SIG-M5 (cell line): ENCODE measurements around the gene ASPDH.

Experiments
- DNase-seq: peaks from one replicate; lab custom pipeline; 2025; lab: John Stamatoyannopoulos, UW

ASPDH gene

GRCh38 chr19:50496189-50497021 is 17.3 kb downstream of the ASPDH start:
- DNase-seq, result no peak

- no peak for DNase-seq
Measured at GRCh38 chr19:50495020-50495531, 18.6 kb downstream of the ASPDH start.

DNA sequence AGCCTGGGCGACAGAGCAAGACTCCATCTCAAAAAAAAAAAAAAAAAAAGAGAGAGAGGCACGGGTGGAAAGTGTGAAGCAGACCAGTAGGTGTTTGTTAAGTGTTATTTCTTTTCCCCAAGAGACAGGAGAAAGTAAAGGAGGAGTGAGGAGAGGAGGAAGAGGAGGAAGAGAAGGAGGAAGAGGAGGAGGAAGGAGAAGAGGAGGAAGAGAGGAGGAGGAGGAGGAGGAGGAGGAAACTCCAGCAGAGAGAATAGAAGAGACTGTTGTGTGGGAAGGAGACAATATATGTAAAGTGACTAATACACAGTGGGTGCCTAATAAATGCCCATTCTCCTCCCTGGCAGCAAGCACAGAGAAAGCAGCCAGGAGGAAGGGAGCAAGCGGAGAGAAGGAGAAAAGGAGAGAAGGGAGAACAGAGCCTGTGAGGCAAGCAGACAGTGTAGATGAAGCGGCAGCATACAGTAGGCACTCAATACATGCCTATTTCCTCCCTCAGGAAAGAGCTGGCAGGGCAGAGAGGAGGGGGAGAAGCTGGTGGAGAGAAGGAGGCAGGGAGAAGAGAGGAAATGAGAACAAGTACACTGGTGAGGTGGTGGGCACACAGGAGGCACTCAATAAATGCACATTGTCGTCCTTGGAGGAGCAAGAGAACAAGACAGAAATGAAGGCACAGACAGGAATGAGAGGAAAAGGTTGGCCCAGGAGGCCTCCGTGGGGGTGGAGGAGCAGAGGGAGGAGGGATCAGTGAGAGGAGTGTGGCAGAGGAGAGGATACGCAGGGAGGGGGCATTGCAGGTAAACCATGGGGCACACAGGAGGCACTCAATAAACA is 19.3 kb downstream of the ASPDH start:
- no peak for DNase-seq

GRCh38 chr19:50493171-50493570 is 20.5 kb downstream of the ASPDH start:
- no peak for DNase-seq

- DNase-seq, result no peak
Measured at GRCh38 chr19:50492303-50493052, 21.2 kb downstream of the ASPDH start.

- no peak for DNase-seq
Measured at GRCh38 chr19:50490991-50491472, 22.7 kb downstream of the ASPDH start.

GRCh38 chr19:50490411-50490811 is 23.3 kb downstream of the ASPDH start:
- no peak for DNase-seq

- no peak for DNase-seq
Measured at GRCh38 chr19:50489461-50490011, 24.2 kb downstream of the ASPDH start.

DNA sequence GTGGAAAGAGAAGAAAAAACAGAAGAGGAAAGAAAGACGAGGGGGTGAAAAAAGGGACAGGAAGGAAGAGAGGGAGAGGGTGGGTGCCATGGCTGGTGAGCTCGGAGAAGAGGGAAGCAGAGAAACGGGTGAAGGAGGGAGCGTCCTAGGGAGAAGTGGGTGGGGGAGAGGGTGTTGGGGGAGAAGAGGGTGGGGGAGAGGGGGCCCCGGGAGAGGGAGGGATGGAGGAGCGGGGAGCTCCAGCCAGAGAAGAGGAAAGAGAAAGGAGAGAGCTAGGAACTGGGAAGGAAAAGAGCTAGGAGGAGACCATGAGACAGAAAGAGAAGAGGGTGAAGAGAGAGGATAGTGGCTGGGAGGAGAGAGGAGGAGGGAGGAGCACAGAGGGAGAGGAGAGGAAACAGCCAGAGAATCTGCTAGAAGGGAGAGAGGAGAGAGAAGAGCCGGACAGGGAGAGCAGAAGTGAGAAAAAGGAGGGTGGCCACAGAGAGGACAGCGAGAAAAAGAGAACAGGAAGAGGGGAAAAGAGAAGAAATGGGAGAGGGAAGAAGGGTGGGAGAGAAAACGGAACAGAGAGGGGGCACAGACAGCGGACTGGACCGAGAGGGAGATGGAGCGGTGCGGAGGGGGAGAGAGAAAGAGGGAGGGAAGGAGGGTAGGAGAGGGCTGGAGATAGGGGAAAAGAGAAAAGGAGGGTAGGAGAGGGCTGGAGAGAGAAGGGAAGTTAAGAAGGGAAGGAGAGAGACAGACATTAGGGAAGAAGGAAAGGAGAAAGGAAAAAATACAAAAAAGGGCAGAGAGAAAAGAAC is 25.1 kb downstream of the ASPDH start:
- DNase-seq, result no peak

GRCh38 chr19:50486823-50487515 is 26.7 kb downstream of the ASPDH start:
- no peak for DNase-seq

GRCh38 chr19:50485284-50485955 is 28.3 kb downstream of the ASPDH start:
- DNase-seq, result no peak

DNA sequence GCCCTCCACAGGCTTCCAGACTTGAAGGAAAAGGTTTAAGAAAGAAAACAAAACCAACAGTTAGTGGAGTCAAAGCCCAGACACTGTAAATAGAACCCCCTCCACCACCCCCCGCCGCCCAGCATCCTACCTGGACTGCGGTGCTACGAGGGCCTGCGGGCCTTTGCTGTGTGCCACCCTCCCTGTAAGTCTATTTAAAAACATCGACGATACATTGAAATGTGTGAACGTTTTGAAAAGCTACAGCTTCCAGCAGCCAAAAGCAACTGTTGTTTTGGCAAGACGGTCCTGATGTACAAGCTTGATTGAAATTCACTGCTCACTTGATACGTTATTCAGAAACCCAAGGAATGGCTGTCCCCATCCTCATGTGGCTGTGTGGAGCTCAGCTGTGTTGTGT is 30.8 kb downstream of the ASPDH start:
- DNase-seq, result no peak

GRCh38 chr19:50482271-50482855 is 31.4 kb downstream of the ASPDH start:
- no peak for DNase-seq

DNA sequence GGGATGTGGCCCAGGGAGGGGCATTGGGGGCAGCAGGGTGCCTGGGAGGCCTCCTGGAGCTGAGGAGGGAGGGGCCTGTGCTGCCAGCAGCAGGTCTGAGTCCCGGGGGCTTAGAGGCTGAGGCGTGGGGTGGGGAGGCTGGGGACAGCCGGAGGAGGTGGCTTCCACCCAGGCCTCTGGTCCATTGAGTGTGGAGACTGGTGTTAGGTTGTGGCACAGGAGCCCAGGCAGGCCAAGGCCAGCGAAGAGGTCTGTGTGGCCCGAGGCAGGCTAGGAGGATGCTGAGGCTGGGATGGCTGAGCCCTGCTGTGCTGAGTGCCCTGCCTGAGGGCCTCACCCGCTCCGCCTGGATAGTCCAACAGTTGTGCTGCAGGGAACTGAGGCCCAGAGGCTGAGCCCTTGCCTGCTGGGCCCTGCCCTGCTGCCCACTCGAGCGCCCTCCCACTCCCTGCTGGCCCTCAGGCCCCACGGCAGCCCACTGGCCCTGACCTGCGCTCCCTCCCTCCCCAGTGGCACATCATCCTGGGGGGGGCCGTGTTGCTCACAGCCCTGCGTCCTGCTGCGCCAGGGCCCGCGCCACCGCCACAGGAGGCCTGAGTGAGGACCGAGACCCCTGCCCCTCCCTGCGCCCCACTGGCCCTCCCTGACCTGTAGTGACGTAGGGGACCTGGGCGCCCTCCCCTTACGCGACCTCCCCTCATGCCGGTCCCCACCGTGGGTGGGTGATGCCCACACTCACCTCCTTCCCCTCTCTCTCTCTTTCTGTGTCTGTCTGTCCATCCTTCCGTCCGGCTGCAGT is 32.2 kb downstream of the ASPDH start:
- DNase-seq, result no peak

GRCh38 chr19:50480281-50481111 is 33.2 kb downstream of the ASPDH start:
- no peak for DNase-seq

DNA sequence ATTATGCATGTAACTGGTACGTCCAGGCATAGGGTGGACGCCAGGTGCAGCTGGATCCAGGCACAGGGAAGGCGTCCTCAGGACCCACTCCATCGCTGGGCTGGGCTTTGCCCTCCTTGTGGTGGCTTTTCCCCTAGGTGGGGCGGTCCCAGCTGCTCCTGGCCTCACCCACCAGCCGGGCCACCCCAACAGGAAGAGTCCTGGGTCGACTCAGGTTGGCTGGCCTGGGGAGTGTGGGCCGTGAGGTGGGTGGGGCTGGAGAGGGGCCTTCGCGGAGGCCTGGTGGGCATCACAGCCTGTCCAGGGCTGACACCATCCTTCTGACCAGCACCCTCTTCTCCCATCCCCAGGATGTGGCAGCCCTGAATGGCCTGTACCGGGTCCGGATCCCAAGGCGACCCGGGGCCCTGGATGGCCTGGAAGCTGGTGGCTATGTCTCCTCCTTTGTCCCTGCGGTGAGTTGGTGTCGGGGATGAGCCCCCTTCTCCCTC is 33.9 kb downstream of the ASPDH start:
- no peak for DNase-seq
